GM18526 (cell line): Measurements from ENCODE around the gene AMPD2.

ENCODE experiments used
- POLR2A ChIP-seq: IDR thresholded peaks from 3 replicates; pipeline ENCODE4 v1.6.1; 2011; ENCODE audit not compliant: insufficient read length; ENCODE audit errors: extremely low read depth

Gene AMPD2

DNA sequence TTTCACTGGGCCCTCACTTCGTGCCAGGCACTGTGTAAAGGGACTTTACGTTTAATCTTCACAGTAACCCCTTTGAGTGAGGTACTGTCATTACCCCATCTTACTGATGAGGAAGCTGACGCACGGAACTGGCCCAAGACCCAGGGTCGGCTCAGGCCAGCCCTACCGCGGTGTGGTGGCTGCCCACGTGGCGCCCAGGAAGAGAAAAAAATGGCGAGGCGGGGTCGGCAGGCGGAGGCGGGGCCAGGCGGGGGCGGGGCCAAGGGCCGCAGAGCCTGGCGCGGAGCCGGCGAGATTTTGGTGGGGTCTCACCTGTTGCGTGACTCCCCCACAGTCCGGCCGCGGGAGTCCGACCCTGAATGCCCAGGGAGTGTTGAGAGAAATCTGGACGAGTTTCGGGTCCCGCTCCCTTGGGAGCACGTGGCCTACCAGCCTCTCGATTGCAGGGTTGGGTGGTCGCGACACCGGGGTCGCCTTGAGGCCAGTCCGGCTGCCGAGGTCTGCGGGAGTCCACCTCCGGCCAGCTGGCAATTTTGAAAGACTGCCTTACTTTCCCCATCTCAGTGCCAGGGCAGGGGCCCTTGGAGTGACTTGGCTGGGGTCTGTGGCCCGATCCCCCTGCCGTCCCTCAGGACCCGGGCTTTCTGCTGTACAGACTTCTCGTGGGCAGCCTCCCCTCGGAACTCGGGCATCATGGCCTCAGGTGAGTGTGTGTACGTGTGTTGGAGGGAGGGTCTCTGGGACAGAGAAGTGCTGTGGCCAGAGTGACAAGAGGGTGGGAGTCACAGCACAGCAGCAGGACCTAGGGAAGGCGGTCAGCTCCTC lies at the start of gene AMPD2, which contains the start of gene GNAT2:
Gene AMPD2, plus strand, starts transcription at position 262 of the 825 bp plus-strand sequence. CDS start 1,339 bp downstream, outside the sequence.
Gene GNAT2, minus strand, starts transcription at position 41 of the 825 bp plus-strand sequence. CDS start 6,746 bp downstream, outside the sequence.
- TF ChIP-seq POLR2A, result peak; percentile 77

DNA sequence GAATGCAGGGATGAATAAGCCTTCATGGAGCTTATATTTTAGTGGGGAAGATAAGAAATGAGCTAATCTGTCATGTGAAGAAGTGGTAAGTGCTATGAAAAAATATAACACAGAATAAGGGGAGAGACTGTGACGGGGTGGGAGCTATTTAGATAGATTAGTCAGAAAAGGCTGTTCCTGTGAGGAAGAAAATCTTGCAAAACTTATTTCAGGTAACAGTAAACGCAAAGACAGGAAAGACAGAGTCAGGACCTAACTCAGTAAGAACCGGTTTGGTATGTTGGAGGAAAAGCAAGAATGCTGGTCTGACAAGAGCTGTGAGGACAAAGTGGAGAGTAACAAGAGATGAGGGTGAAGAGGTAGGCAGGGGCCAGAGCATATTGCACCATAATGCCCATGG lies 49.2 kb upstream of the AMPD2 start:
- TF ChIP-seq POLR2A, result no peak

DNA sequence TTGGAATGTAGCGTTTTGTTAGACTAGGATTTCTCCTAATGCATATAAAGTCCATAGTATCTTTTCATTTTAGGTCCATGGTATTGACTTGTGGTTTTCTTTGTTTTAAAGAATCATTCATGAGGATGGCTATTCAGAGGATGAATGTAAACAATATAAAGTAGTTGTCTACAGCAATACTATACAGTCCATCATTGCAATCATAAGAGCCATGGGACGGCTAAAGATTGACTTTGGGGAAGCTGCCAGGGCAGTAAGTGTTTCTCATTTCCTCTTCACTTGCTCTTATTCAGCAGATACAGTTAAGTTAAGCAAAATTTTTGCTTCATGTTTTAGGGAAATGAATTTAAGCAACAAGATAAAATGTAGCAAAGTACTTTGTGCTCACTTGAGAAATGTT lies 45.9 kb upstream of the AMPD2 start:
- TF ChIP-seq POLR2A, result no peak

DNA sequence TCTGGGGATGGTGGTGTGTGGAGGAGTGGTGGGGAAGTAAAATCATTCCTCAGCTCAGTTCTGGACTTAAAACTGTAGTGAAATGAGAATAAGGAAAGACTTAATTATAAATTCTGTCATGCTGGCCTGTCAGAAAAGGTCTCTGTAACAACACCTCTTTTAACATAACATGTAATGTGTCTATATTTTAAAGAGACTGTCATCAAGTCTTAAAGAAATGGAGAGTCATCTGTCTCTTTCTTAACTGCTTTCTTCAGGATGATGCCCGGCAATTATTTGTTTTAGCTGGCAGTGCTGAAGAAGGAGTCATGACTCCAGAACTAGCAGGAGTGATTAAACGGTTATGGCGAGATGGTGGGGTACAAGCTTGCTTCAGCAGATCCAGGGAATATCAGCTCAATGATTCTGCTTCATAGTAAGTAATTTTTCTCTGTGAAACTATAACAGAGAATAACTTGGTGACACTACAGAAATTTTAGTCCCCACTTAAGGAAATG lies 40.6 kb upstream of the AMPD2 start:
- no peak for TF ChIP-seq POLR2A

DNA sequence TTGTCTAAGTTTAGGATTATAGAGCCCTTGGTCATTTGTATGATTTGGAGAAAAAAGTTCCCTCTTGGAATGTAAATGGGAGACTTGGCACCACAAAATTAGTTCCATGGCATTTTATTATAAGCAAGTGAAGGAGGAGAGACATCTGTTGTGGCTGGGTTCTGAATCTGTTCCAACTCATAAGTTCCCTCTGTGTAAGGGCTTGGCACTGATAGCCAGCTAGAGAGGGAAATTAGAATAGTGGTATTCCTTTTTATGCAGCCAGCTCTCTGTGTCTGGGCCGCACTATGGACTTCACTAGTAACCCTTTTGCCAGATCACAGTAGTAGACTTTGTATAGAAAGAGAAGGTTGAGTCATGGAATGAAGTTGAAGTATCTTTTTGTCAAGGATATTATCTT lies 40.1 kb upstream of the AMPD2 start:
- no peak for TF ChIP-seq POLR2A

DNA sequence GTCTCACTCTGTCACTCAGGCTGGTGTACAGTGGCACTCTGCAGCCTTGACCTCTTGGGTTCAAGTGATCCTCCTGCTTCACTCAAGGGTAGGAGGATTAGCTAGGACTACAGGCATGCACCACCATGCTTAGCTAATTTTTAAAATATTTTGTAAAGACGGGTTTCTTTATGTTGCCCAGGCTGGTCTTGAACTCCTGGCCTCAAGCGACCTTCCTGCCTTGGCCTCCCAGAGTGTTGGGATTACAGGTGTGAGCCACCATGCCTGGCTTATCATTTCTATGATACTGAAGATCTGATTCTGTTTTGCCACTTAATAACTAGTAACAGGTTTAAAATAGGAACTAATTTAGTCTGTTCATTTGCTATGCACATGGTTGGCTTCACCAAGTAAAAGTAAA lies 37.6 kb upstream of the AMPD2 start:
- no peak for TF ChIP-seq POLR2A

DNA sequence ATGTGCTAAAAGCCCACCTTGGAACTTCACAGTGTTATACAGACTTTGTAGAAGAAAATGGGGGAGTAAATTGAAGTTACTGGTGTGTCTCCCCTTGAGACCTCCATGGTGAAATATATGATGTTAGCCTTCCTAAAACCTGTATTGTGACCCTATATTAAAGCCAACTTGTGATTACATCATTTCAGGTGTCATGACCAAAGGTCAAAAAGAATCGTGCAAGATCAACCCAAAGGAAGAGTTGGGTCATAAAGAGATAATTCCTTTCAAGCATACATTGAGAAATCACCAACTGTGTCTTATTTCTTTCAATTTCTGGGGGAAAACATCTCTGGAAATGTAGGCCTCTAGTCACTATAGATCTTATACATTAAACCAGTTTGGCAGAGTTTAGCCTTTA lies 34.9 kb upstream of the AMPD2 start:
- TF ChIP-seq POLR2A, result no peak

DNA sequence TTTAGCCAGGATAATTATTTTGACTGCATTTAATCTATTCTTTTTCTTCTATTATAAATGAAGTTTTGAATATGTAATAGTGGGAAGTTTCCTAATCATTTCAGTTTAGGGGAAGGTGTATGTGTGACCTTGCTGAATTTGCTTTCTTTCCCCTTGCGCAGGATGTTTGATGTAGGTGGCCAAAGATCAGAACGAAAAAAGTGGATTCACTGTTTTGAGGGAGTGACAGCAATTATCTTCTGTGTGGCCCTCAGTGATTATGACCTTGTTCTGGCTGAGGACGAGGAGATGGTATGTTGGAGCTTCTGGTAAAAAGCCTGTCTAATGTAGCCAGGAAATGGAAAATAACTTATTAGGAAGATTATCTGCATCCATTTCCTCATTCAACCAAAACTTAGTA lies 33.6 kb upstream of the AMPD2 start:
- TF ChIP-seq POLR2A, result no peak

DNA sequence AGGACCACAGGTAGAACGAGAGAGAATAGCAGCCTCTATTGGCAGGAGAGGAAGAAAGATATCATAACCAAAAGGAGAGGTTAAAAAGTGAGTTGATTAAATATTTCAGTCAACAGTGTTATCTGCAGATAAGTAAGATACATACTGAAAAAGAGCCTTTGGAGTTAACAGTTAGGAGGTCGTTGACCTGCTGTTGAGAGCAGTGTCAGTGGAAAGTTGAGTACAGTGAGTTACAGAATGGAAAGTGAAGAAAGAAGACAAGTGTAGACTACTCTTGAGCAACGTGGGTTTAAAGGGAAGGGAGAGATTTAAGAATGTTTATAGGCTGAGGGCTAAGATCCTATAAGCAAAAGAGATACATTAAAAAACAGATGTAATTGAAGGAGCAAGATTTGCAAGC lies 30.5 kb upstream of the AMPD2 start:
- no peak for TF ChIP-seq POLR2A

DNA sequence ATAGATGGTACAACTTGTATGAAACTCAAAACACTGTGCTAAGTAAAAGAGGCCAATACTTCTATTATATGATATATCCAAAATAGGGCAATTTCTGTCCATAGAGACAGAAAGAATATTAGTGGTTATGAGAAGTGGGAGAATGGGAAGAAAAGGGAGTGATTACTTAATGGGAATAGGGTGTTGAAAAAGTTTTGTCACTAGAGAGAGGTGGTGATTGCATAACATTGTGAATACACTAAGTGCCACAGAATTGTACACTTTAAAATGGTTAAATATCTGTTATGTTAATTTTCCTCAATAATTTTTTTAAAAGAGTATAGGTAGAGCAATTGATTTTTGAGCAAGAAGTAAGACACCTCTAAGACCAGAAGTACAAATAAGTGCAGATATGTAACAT lies 30.0 kb upstream of the AMPD2 start:
- no peak for TF ChIP-seq POLR2A

DNA sequence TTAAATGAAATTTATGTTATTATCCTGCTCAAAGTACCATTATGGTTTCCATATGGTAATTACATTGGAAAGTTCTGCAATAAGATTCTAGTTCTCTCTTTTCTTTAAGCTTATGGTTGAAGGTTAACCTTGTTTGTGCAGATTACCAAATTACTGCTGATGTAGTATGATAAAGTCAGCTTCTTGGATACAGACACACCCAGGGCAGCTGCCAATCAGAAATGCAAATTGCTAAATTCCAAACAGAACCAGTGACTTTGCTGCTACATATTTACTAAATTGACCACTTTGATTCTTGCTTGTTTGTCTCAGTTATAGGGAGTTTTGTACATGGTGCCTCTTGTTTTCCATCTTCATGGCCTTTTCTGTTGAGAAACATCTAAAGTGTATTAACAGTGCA lies 26.7 kb upstream of the AMPD2 start:
- no peak for TF ChIP-seq POLR2A

DNA sequence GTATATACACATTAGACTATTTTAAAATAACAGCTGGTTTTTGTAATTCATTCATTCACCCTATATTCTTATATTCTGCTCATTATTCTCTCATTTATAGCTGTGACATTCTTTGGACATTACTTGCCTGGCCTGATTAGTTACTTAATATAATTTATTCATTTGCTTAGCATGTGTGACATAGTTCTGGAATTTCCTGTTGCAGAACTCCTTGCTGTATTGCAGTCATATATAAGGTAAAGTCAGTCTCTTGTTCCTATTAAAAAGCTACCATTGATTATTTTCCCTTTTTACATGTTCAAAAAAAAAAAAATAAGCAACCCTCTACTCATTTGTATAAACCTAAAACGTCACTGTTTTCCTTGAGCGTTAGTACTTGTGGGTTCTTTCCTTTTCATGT lies 24.1 kb upstream of the AMPD2 start:
- no peak for TF ChIP-seq POLR2A

DNA sequence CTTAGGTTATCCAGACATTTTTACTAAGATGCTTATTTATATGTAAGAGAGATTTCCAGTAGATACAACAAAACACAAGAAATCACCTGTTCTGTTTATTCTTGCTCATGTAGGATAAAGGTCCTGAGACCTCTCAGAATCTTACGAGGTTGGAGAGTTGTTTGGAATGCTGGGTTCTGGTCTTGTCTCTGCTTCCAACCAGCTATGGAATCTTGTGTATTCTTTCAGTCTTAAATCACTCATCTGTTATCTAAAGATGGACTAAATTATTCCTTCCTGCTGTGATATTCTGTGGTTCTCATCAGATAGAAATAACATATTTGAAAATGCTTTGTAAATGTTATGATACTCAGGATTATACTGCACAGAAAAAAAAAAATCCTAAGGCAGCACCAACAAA lies 21.5 kb upstream of the AMPD2 start:
- TF ChIP-seq POLR2A, result no peak

DNA sequence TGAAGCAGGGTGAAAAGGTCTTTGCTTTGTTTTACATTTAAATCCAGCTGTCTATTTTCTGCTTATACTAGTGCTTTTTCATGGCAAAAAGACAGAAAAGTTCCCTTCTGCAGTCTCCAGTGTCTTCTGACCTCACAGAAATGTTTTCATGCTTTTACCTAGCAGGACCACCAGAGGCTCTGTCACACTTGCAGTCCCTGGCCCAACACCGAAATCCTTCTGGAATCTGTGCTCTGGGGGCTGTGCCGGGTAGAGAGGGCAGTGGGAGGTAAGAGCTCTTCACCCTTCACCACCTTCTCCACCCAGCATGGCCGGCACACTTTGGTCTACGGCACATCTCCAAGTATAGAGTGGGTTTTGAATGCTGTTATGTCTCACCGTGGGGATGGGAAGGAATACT lies 21.0 kb upstream of the AMPD2 start:
- no peak for TF ChIP-seq POLR2A

DNA sequence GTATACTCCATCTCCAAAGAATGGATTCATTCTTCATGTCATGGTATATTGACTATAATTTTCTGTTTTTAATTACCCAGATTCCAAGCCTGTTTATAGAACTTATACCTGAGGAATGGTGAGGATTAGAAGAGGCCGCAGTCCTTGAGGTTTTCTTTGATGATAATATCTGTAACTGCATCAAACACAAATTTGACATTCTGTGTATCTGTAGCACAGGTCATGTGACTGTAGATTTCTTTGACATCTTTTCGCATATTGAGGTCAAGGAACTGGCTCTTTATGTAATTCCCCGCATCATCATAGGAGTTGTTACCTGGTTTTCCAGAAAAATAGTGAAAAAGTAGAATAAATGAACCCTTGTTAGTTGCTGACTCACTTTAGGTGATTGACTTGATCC lies 16.4 kb upstream of the AMPD2 start:
- TF ChIP-seq POLR2A, result no peak

DNA sequence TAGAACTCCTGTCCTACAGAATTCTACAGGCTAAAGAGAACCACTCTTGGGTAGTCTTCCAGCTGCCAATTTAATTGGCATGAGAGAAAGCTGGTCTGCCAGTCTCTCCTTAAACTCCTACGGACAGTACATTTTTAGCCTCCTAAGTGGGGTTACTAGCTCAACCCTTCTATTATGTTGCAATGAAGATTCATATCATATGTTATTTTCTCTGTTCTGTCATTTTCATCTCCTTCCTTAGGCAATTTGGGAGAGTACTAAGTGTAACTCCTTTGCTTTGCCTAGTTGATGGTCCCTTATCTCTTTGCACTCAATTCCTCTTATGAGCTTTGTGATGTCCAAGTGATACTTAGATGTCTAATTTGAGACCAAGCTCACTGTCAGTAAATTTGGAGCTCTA lies 14.3 kb upstream of the AMPD2 start:
- TF ChIP-seq POLR2A, result no peak

DNA sequence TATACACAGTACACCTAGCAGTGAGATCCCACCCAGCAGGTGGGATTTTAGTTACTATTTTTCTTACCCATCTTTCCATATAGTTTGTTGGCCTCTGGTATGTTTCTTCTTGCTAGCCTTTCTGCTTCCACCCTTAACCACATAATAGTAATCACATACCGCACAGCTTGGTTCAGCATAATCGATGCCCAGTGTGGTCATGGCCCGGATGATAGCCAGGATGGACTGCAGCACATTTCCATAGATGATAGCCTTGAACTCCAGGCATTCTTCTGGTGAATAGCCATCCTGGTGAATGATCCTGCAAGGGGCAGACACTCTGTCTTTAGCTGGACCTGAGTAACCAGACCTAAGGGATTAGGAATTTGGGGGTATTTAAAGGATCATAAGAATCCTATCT lies 9.8 kb upstream of the AMPD2 start:
- TF ChIP-seq POLR2A, result no peak

DNA sequence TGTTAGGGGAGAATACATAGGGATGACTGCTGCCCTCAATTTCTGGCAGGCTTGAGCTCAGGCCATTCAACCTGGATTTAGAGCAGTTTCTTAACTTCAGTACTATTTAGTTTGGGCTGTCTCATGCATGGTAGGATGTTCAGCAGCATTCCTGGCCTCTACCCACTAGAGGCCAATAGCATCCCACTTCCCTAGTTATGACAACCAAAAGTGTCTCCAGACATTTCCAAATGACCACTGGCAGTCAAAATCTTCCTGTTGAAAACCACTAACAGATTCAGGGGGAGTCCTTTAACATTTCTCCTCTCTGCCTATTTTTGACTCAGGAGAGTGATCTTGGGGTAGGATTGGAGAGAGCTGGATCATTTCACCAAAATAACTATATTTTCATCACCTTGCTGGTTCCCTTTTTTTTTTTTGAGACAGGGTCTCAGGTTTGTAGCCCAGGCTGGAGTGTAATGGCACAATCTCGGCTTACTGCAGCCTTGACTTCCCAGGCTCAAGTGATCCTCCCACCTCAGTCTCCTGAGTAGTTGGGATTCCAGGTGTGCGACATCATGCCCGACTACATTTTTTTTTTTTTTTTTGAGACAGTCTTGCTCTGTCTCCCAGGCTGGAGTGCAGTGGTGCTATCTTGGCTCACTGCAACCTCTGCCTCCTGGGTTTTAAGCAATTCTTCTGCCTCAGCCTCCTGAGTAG lies 8.9 kb upstream of the AMPD2 start:
- TF ChIP-seq POLR2A, result no peak
